ENCODE results near the gene CORO1C.
A peak's percentile ranks its signal among the peaks of the same experiment; 100 is the strongest.
"Not testable (repeated sequence)": the region's sequence is repeated elsewhere in the genome, so short reads cannot be mapped to it uniquely, and the experiment has no call there.

Gene CORO1C

DNA sequence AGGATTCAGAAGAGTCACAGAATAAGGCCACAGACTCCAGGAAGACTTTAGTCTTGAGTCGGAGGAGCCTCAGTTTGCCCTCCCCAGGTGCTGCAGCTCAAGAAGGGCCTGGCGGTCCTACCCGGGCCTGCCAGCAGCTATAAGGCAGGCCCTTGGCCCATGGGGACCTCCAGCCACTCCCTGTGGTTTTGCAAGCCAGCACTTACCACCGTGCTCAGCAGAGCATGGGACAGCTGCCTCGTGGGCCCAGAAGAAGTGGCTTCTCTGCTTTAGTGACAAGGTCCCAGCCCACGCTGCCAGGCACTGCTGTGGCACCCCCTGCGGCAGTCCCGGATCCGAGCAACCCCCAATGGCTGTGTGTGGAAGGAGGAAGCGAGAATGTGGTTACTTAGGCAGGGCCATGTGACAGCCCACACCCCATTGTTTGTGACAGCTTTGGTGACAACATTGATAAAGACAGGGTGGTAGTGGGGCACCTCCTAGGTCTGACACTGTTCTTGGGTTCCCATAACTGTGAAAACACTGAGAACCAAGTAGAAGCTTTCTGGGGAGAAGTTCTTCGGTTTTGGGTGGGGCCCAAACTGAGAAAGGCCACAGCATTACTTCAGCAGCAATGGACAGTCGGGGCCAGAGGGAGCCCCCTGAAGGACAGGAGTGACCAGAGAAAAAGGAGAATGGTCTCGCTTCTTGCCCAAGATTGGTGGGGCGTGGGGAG is 97.6 kb downstream of the CORO1C start, which contains the start of gene SELPLG:
TSS of gene SELPLG (minus strand) at position 361 of the 715 bp plus-strand sequence. CDS start 9,587 bp downstream, outside the sequence.
- DNase-seq (ENCODE audit: low read depth) = no peak

DNA sequence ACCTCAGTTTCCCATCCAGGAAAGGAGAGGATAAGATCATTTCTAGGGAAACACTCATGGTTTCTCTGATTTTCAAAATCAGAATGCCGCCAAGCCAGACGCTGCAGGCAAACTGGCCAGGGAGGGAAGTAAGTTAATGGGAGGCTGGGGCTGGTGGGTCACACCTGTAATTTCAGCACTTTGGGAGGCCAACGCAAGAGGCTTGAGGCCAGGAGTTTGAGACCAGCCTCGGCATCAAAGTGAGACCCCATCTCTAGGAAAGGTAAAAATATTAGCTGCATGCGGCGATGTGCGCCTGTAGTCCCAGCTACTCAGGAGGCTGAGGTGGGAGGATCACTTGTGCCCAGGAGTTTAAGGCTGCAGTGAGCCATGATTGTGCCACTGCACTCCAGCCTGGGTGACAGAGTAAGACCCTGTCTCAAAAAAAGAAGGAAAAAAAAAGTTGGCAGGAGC is 98.2 kb downstream of the CORO1C start:
- DNase-seq (ENCODE audit: low read depth) = no peak

DNA sequence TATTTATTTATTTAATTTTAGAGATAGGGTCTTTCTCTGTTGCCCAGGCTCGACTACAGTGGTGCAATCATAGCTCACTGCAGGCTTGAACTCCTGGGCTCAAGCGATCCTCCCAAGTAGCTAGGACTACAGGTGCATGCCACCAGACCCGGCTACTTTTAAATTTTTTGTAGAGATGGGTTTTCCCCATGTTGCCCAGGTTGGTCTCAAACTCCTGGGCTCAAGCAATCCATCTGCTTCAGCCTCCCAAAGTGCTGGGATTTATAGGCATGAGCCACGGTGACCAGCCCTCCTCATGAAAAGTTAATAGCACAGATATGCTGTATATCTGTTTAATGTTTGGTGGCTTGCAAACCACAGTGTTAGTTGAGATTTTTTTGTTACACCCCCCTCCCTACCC is 100.1 kb downstream of the CORO1C start:
- not testable (repeated sequence) for DNase-seq (ENCODE audit: low read depth)

DNA sequence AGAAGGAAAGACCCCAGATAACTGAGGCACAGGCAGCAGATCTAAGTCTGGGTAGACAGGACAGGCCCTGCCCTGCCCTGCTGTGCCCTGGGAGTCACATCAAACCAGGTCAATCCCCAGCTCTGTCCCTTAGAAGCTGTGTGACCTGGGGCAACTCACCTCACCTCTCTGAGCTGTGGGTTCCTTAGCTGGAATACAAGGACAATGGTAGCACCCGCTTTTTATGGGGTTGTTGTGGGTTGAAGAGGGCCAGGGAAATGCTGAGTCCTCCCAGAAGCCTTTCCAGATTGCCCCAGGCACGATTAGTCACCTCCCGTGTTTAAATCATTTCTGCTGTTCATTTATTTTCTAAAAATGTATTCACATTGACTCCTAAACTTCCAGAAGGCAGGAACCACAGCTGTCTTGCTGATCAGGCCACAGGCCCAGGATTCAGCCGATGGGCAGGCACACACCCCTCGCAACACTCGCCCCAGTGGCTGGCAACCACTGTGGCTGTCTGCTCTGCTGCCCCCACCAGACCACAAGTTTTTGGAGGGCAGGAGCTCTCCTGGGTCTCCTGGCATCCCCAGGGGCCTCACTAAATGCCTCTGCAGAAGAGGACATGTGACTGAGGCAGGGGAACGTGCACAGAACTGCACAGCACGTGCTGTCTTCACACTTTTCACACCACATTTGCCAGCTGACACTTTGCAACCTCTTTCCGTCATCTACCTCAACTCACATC is 100.7 kb downstream of the CORO1C start:
- peak; percentile 67 for DNase-seq (ENCODE audit: low read depth)

DNA sequence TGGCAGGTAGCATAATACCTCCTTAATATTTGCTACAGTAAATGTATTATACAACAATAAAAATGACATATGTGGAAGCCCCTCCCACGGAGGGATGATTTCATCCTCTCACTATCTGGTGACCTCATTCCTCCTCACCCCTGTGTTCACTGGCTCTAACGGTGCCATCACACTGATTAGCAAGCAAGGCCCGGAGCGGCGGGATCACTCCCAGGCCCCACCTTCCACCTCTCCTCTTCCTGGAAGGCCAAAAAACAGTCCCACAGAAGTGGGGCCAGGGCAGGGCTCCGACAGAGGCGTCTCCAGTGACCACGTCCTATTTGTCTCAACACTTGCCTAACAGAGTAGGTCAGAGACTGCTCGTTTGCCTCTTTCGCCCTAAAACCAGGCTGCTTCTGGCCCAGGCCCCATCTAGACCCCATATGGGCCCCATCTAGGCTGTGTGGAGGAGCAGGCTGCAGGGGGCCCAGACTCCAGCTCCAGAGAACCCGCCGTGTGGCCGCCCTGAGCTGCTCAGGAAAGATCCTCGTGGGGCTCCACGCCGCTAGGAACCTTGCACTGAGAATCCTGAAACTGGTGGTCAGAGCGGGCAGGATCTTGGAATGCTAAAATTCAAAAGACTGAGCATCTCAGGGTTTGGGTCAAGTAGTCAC is 101.4 kb downstream of the CORO1C start:
- DNase-seq (ENCODE audit: low read depth) = peak; percentile 91

DNA sequence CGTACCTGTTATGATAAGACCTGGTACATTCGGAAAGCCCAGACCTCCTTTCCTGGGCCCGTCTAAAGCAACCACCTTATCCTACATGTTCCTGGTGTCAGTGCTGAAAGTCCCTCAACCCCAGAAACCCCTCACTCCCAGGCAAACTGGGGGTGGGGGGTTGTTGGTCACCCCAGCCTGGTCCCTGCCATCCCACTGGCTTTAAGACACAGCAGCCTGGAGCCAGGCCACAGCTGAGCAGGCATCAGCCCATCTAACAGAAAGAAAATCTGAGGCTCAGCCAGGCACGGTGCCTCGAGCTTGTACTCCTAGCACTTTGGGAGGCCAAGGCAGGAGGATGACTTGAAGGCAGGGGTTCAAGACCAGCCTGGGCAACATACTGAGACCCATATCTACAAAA is 102.2 kb downstream of the CORO1C start:
- no peak for DNase-seq (ENCODE audit: low read depth)

DNA sequence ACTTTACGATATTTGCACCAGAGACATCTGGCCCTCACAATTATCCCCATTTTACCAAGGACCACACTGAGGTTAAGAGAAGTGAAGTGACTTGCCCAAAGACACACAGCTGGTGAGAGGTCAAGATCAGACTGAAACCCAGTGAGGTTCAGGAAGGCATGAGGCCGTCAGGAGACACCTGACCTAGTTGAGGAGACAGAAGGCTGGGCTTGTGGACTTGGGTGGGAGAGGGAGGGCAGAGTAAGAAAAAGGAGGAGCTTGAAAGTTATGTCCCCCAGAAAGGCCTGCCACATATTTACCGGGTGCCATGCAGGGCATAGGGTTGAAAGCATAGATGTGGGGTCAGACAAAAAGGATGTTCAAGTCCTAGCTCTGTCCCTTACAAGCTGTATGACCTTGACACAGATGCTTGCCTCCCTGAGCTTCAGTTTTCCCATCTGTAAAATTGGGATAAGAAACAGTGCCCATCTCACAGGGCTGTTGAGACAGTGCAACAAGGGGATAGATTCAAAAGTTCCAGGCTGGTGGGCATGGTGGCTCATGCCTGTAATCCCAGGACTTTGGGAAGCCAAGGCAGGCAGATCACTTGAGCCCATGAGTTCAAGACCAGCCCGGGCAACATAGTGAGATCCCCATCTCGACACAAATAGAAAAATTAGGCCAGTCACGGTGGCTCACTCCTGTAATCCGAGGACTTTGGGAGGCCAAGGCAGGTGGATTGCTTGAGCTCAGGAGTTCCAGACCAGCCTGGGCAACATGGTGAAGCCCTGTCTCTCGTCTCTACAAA is 104.0 kb downstream of the CORO1C start:
- no peak for DNase-seq (ENCODE audit: low read depth)

DNA sequence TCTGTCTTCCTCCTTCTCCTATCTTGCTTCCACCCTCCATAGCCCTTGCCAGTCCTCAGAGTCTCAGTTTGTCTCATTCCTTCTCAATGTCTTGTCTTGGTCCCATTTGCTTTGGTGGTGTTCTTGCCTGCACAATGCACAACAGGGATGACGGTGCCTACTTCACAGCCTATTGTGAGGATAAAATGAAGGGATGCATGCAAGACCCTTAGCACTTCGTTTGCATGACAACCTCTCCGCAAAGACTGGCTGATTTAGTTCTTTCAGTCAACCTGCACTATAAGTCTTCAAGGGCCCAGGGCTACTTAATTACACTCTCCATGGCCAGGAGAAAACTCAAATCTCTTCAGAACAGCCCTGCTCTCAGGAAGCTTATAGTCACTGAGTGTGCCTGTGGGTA is 106.1 kb downstream of the CORO1C start:
- no peak for DNase-seq (ENCODE audit: low read depth)

DNA sequence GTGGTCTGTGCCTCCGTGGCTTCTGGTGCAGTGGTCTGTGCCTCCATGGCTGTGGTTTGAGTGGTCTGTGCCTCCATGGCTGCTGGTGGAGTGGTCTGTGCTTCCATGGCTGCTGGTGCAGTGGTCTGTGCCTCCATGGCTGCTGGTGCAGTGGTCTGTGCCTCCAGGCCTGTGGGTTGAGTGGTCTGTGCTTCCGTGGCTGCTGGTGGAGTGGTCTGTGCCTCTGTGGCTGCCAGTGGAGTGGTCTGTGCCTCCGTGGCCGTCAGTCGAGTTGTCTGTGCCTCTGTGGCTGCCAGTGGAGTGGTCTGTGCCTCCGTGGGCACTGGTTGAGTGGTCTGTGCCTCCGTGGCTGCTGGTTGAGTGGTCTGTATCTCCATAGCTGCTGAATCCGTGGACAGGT is 107.7 kb downstream of the CORO1C start:
- no peak for DNase-seq (ENCODE audit: low read depth)

DNA sequence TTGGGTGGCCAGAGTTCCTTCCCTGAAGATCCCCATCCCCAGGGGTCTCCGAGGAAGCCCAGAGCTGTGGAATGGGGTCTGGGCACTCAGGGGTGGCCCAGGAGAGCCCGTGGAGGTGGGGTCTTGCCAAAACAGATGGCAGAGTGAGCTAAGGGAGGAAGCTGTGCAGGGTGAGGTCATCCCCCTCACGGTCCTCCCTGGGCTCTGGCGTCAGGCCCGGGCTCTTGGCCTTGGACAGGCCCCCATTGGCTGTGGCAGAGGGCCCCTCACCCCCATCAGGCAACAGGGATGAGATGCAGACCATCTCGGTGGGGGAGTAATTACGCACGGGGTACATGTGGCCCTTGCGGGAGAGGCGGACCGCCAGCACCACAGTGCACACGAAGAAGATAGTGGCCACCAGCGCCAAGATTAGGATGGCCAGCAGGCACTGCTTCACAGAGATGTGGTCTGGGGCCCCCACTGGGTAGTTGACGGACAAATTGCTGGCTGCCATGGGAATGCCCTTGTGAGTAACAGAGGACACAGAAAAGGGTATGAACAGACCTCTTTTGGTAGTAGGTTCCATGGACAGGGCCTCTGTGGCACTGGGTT is 108.3 kb downstream of the CORO1C start:
- no peak for DNase-seq (ENCODE audit: low read depth)

DNA sequence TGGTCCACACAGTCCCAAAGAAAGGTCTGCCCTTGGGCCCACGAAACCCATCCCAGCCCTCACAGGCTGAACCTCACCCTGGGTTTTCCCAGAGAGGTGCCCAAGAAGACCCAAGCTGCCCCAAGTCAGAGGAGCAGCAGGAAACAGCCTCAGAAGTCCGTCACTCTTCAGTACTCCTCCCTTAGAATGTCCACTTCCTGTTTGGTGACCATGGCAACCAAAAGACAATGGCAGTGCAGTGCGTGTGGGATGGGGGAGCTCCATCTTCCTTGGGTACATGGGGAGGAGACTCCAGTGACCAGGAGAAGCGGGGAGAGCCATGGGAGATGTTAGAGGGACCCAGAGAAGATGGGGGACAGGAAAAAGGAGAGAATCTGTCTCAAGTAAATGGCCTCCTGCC is 108.9 kb downstream of the CORO1C start:
- DNase-seq (ENCODE audit: low read depth) = peak; percentile 49

DNA sequence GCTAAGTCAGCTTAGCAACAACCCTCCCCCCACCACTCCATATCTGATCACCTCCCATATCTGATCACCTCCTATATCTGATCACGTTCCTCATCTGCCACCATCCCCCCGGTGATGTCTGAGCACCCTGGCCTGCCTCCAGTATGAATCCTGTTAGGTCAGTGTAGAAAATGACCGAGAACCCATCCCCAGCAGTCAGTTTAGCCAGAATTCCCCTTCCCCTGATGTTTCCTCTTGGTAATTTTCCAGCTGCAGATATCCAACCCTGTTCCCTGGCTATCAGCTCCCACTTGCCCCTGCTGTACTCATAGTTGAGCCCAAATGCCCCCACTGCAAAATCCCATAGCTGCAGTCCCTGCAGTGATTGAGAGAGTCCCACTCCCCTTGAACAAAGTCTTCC is 110.2 kb downstream of the CORO1C start:
- DNase-seq (ENCODE audit: low read depth) = no peak

DNA sequence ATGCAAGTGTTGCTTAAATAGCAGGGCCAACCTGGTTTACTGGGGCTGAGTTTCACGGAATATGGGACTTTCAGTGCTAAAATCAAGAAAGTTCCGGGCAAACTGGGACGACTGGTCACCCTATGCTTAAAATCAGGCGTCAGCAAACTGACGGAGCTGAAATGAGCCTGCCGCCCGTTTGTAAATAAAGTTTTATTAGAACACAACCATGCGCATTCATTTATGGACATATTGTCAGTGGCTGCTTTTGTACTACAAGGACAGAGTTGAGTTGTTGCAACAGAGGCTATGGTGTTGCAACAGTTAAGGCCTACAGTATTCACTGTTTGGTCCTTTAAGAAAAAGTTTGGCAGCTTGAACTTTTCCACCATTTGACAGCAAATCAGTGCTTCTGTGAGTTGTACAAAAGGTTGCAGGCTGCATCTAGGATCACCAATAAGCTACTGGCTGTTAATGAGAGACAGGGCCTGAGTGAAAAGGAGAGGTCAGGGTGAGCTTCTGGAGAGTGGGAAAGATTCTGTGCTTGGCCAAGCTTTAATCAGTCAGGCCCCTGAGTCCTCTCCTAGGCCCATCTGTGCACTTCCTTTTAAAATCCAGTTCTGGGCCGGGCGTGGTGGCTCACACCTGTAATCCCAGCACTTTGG is 111.0 kb downstream of the CORO1C start:
- DNase-seq (ENCODE audit: low read depth) = peak; percentile 88

DNA sequence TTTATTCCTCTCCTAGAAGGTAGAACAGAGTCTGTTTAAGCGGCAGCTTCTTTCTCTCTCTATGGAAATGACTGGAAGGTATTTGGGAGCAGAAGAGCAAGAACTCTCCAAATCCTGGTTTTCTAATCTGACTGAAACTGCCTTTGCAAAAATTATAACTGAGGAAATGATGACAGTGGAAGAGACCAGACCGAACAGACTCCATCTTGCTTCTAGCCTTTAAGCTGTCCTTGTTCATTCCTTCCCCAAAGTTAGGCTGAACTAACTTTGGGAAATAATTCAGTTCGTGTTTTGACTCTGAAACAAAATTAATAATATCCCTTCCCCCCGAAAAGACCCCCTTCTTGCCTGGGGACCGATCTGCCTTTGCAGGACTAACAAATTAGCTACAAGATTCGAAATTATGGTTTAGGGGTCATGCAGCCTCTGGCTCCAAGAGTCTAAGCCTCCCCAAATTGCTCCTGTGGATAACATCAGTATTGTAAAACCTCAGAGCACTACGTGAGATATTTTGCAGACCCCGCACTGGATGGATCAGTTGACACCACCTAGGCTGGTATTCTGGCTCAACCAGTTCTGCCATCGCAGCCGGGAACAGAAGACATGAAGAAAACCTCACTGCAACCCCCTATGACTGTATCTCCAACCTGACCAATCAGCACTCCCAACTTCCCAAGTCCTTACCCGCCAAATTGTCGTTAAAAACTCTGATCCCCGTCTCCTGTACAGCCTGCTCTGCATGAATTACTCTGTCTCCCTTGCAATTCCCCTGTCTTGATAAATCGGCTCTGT is 111.8 kb downstream of the CORO1C start:
- DNase-seq (ENCODE audit: low read depth) = no peak

DNA sequence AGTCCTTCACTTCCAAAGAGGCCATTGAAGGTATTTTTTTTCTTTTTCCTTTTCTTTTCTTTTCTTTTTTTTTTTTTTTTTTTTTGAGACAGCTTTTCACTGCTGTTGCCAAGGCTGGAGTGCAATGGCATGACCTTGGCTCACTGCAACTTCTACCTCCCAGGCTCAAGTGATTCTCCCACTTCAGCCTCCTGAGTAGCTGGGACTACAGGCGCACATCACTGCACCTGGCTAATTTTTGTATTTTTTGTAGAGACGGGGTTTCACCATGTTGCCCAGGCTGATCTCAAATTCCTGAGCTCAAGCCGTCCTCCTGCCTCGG is 112.4 kb downstream of the CORO1C start:
- DNase-seq (ENCODE audit: low read depth) = not testable (repeated sequence)

DNA sequence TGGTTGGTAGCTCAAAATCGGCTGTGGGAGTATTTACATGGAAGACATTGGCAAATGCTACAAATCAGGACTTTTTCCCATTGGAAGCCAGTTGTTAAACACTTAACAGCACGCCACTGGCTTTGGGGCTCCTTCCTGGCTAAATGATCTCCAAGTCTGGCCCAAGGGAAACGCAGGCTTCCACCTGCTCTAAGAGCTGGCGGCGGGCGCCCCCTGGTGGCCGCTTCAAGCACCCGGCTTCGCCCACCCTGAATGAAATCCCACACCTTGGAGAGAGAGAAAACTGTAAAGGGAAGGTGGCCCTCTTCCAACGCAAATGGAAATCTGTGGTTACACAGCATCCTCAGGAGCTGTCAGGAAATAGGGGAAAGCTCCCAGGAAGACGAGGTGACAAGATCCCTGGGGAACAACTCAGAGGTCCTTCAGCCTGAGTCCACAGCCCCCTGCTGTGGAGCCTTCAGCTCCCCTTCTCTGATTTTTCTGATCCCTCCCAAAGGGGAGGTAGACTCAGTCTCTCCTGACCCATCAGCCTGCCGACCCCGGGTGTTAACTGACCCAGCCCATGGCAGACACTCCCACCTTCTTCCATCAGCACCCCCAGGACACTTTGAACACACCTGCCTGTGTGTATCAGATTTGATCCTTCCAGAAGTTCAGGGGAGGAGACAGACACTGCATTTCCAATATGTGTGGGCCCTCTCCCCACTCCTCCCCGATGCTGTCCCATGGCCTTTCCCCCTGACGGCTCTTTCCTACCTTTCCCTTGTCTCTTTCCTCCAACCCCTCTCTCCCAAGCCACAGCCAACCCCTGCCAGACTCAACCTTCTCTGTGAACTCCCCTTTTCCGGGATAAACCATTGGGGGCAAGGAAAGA is 113.0 kb downstream of the CORO1C start:
- peak; percentile 79 for DNase-seq (ENCODE audit: low read depth)

DNA sequence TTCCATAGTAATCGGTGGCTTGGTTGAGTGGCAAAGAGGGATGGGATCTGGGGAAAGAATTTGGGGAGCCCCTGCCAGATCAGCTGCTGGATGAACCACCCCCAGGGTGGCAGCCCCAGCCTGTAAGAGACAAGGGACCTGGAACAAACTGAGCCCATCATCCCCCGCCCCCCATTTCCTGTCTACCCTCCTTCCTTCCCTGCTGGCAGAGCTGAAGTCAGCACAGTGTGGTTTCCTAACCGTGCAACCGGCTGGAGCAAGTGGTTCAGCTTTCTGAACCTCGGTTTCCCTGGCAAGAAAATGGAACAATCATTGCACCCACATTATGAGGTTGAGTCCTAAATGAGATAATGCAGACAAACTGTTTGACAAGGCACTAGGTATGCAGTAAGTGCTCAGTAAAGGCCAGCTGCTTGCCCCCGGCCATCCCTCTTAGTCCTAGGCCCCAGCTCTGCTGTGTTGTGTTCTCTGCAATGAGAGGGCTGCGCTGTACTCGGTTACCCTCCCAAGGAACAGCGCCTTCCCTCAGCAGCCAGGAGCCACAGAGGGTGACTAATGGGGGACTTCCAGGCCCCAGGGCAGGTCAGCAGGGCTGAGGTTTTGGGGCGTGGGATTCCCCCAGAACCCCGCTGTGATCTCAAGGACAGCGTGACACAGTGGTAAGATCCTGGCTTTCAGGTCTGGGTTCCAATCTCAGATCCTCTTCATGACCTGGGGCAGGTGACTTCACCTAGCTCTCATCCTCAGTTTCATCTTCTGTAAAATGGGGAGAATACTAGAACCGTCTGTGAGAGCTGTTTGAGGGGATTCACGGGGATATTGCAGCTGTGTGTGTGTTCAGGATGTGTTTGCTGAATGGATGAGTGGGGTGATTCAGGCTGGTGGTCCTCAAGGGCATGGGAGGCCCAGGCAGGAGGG is 114.1 kb downstream of the CORO1C start:
- DNase-seq (ENCODE audit: low read depth) = peak; percentile 63

DNA sequence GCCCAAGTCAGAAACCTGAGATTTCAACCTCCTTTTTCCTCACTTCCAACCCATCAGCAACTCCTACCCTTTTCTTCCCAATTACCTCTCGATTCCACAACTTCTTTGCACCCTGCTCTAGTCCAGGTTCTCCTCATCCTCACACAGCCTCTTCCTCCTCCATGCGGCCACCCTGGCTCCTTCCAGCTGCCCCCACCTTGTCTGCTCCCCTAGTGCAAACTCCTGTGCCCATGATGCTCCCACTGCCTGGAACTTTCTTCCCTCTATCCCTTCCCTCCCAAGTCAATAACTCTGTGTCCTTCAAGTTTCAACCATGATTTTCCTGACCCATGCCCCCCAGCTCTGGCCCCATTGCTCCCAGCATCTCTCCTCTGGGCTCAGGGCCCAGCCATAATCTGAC is 115.0 kb downstream of the CORO1C start:
- no peak for DNase-seq (ENCODE audit: low read depth)
